IMR-90 (cell line): ENCODE data around the gene DENND10. TPM values are rescaled to one million over a fixed set of nuclear protein-coding genes. Genes with fewer than 3 reads are reported as not detected.

ENCODE experiments used
- ATAC-seq: fragments of 200-7000 bp; cut with Tn5 transposase; 2 replicates; pipeline ENCODE4 v1.9.1; 2020; ENCODE audit warnings: low read depth, mild to moderate bottlenecking, moderate library complexity
- BruUV-seq: library from RNA; stranded (reverse); fragments of 400-500 nt; replicated peaks from 2 replicates; lab custom pipeline; 2021; lab: Mats Ljungman, UMichigan
- CTCF ChIA-PET: fragments of 300-600 bp; formaldehyde crosslinking; extraction: SDS; loops from one replicate; lab custom pipeline; 2021; ENCODE audit warnings: antibody characterized with exemption; lab: Yijun Ruan, JAX
- POLR2A ChIA-PET: fragments of 300-600 bp; sonication (Branson Sonifier 250); formaldehyde crosslinking; loops from one replicate; lab custom pipeline; 2022; ENCODE audit warnings: antibody characterized with exemption; ENCODE audit not compliant: unreplicated experiment; lab: Charles Lee
- DNase-seq: peaks from one replicate; pipeline ENCODE4 v3.0.0; 2013
- H2AFZ ChIP-seq: replicated peaks from 2 replicates; pipeline ENCODE3; 2013; ENCODE audit warnings: low read length, mild to moderate bottlenecking; ENCODE audit not compliant: poor library complexity
- H2AK5ac ChIP-seq: 2 replicates; pipeline ENCODE4 v1.6.1; 2013; ENCODE audit warnings: low read depth, low read length, inconsistent platforms
- H2AK9ac ChIP-seq: replicated peaks from 2 replicates; pipeline ENCODE3; 2013; ENCODE audit warnings: mild to moderate bottlenecking, low read depth, low read length, moderate library complexity; ENCODE audit not compliant: poor library complexity
- H2BK120ac ChIP-seq: 2 replicates; pipeline ENCODE4 v1.6.1; 2013; ENCODE audit warnings: low read depth, low read length, inconsistent platforms
- H2BK15ac ChIP-seq: 3 replicates; pipeline ENCODE4 v1.6.1; 2013; ENCODE audit warnings: low read depth, low read length, inconsistent platforms
- H2BK20ac ChIP-seq: 2 replicates; pipeline ENCODE4 v1.6.1; 2013; ENCODE audit warnings: low read depth, mild to moderate bottlenecking, inconsistent platforms, low read length, moderate library complexity
- H2BK5ac ChIP-seq: 2 replicates; pipeline ENCODE4 v1.6.1; 2013; ENCODE audit warnings: mild to moderate bottlenecking, low read depth, low read length, inconsistent platforms; ENCODE audit not compliant: poor library complexity, severe bottlenecking
- H3K14ac ChIP-seq: replicated peaks from 2 replicates; pipeline ENCODE4 v1.6.1; 2013; ENCODE audit warnings: low read depth, low read length, inconsistent platforms
- H3K18ac ChIP-seq: 2 replicates; pipeline ENCODE4 v1.6.1; 2013; ENCODE audit warnings: low read depth, low read length, control low read depth
- H3K23ac ChIP-seq: 2 replicates; pipeline ENCODE4 v1.6.1; 2013; ENCODE audit warnings: low read depth, low read length, inconsistent platforms
- H3K27ac ChIP-seq: 2 replicates; pipeline ENCODE4 v1.5.1; 2013; ENCODE audit warnings: mild to moderate bottlenecking, control low read depth, low read length; ENCODE audit not compliant: insufficient read depth
- H3K27me3 ChIP-seq: 2 replicates; pipeline ENCODE4 v1.6.1; 2013; ENCODE audit warnings: low read length; ENCODE audit not compliant: control insufficient read depth, insufficient read depth
- H3K36me3 ChIP-seq: 2 replicates; pipeline ENCODE4 v1.6.1; 2013; ENCODE audit warnings: low read length, mixed read lengths; ENCODE audit not compliant: control insufficient read depth, insufficient read depth
- H3K4ac ChIP-seq: 2 replicates; pipeline ENCODE4 v1.6.1; 2013; ENCODE audit warnings: low read depth, low read length, inconsistent platforms
- H3K4me1 ChIP-seq: 2 replicates; pipeline ENCODE4 v1.6.1; 2013; ENCODE audit warnings: low read length, mixed read lengths; ENCODE audit not compliant: control insufficient read depth, insufficient read depth
- H3K4me2 ChIP-seq: 2 replicates; pipeline ENCODE4 v1.6.1; 2013; ENCODE audit warnings: low read depth, mild to moderate bottlenecking, control low read depth, low read length, moderate library complexity
- H3K4me3 ChIP-seq: 2 replicates; pipeline ENCODE4 v1.5.1; 2013; ENCODE audit warnings: low read depth, mild to moderate bottlenecking, control low read depth, low read length, moderate library complexity; ENCODE audit not compliant: insufficient read depth
- H3K56ac ChIP-seq: 2 replicates; pipeline ENCODE4 v1.6.1; 2013; ENCODE audit warnings: low read length, inconsistent platforms; ENCODE audit not compliant: insufficient read depth; ENCODE audit errors: extremely low read depth
- H3K79me1 ChIP-seq, 2 experiments: 2 replicates each; pipeline ENCODE4 v1.6.1; 2013; ENCODE audit warnings: low read length in 2 of 2, inconsistent platforms in 1 of 2, low read depth in 1 of 2
- H3K9ac ChIP-seq: 2 replicates; pipeline ENCODE4 v1.6.1; 2013; ENCODE audit warnings: low read depth, low read length, control low read depth
- H3K9me1 ChIP-seq: 2 replicates; pipeline ENCODE4 v1.6.1; 2013; ENCODE audit warnings: low read length, inconsistent platforms; ENCODE audit not compliant: insufficient read depth
- H3K9me3 ChIP-seq: 2 replicates; pipeline ENCODE4 v1.6.1; 2013; ENCODE audit warnings: low read length; ENCODE audit not compliant: control insufficient read depth, insufficient read depth
- H4K20me1 ChIP-seq: 2 replicates; pipeline ENCODE4 v1.6.1; 2013; ENCODE audit warnings: low read length, inconsistent platforms; ENCODE audit not compliant: insufficient read depth
- H4K5ac ChIP-seq: 2 replicates; pipeline ENCODE4 v1.6.1; 2013; ENCODE audit warnings: mild to moderate bottlenecking, low read depth, low read length, control low read depth
- H4K8ac ChIP-seq, 2 experiments: 2 replicates each; pipeline ENCODE4 v1.6.1; 2013; ENCODE audit warnings: low read depth in 2 of 2, low read length in 2 of 2, control low read depth in 1 of 2, inconsistent platforms in 1 of 2
- H4K91ac ChIP-seq: 2 replicates; pipeline ENCODE4 v1.6.1; 2013; ENCODE audit warnings: low read depth, low read length, inconsistent platforms; ENCODE audit not compliant: insufficient read depth
- RAD21 ChIP-seq: IDR thresholded peaks from 2 replicates; pipeline ENCODE4 v1.6.1; 2012; ENCODE audit warnings: low read length, improper control_type of control experiment
- WGBS, 2 experiments: methylation state at CpG; one replicate each; pipeline versions ENCODE4 v1.1.5 to v1.1.7; 2013; ENCODE audit warnings: missing lambda C conversion rate in 2 of 2; ENCODE audit not compliant: insufficient read length in 1 of 2; ENCODE audit errors: extremely low coverage in 2 of 2; 5-methylcytosine and 5-hydroxymethylcytosine counted together
- dilution Hi-C: fragments of 300-500 bp; cut with HindIII; formaldehyde crosslinking; loops from one replicate; pipeline ENCODE4 v1.14.3; 2018; ENCODE audit warnings: low sequenced_read_pairs; ENCODE audit not compliant: unreplicated experiment
- in situ Hi-C: fragments of 300-500 bp; cut with MboI; formaldehyde crosslinking; loops from 3 replicates; pipeline ENCODE4 v1.14.3; 2019; ENCODE audit warnings: low sequenced_read_pairs, inconsistent platforms, mixed read lengths
- intact Hi-C: fragments of 100-400 bp; cut with micrococcal nuclease; formaldehyde crosslinking; loops from 2 replicates; pipeline ENCODE4 v1.10.0; 2022
- polyA plus RNA-seq, 3 experiments: library from polyadenylated mRNA; depleted of rRNA; stranded (reverse); fragments of >200 nt; gene quantifications; 2 replicates each; pipeline ENCODE4 v1.2.3, GENCODE V29; 2012; ENCODE audit warnings: low replicate concordance in 1 of 3
- total RNA-seq: library from RNA; depleted of rRNA; stranded (reverse); fragments of >200 nt; gene quantifications from 2 replicates; pipeline ENCODE4 v1.2.3, GENCODE V29; 2012

Gene DENND10
- total and polyA plus RNA-seq, 2 of the 4 experiments (the other 2 are of a cell fraction): 50.9 to 81.4 TPM

DNA sequence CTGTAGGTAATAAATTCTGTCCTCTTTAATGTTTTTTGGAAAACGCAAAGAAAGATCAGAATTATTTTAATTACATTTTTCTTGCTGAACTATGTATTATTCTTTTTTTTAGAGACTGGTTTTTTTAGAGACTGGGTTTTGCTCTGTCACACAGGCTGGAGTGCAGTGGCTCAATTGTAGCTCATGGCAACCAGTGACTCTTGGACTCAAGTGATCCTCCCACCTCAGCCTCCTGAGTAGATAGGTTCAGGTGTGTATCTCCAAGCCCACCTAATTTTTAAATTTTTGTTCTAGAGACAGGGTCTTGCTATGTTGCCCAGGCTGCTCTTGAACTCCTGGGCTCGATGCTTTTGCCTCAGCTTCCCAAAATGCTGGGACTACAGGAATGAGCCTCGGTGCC, 5.3 kb upstream of the DENND10 start:
- ChIA-PET POLR2A (no interaction called here), CTCF (no interaction called here)
- Histone ChIP-seq H3K18ac (no peak overlapping the region), H3K4ac (no peak overlapping the region), H3K36me3 (no peaks in the 10 kb centered on the region), H3K23ac (no peak overlapping the region), H3K9me1 (0 out of 2 replicates have a peak, but pooled peaks cover 3% of the 10 kb centered on the region), H2AFZ (no peak overlapping the region), H3K4me2 (no peak overlapping the region), H4K5ac (no peak overlapping the region), H3K56ac (no peak overlapping the region), H4K20me1 (no peaks in the 10 kb centered on the region; the same call in 1 of the 2 replicates), H4K8ac (no peak overlapping the region), H3K9me3 (no peaks in the 10 kb centered on the region), H2AK5ac (no peak overlapping the region), H3K4me3 (no peak overlapping the region), H3K14ac (no peak overlapping the region), H3K27me3 (no peaks in the 10 kb centered on the region), H4K91ac (no peak overlapping the region), H2BK15ac (no peak overlapping the region), H2BK20ac (no peak overlapping the region), H3K9ac (no peak overlapping the region), H3K27ac (no peak overlapping the region), H2BK120ac (no peak overlapping the region), H2BK5ac (no peak overlapping the region), H2AK9ac (no peak overlapping the region), H3K79me1 (no peaks in the 10 kb centered on the region), H3K4me1 (no peaks in the 10 kb centered on the region)
- intact Hi-C loops: no loop called here
- in situ Hi-C loops: no loop called here
- BruUV-seq: no TSS peak
- dilution Hi-C loops: no loop called here
- ATAC-seq: no peak
- DNase-seq: no peak
- TF ChIP-seq RAD21: no peak
- WGBS, 2 experiments: no CpG with 5 or more reads among the region's 3 CpGs
